Stimulated activated CD4-positive, alpha-beta T cell treated with anti-CD3 and anti-CD28 coated beads, TNF-alpha, amount 100 ng/mL, for 48 hours (primary cell): ENCODE data around the gene RASSF8.

ENCODE experiments used
- DNase-seq, 3 donors: peaks; one replicate each; pipeline ENCODE4 v3.0.0-alpha.2; 2020; ENCODE audit warnings: low read depth in 3 of 3

The RASSF8 gene

GRCh38 chr12:26124446-26125399 lies 166.2 kb downstream of the RASSF8 start, which contains the start of gene BHLHE41:
Gene BHLHE41, minus strand, starts transcription at chr12:26125037. Its CDS starts 258 bp downstream, at chr12:26124779.
- no peak for DNase-seq

- no peak for DNase-seq
Measured at GRCh38 chr12:26125400-26126339, 167.2 kb downstream of the RASSF8 start.

DNA sequence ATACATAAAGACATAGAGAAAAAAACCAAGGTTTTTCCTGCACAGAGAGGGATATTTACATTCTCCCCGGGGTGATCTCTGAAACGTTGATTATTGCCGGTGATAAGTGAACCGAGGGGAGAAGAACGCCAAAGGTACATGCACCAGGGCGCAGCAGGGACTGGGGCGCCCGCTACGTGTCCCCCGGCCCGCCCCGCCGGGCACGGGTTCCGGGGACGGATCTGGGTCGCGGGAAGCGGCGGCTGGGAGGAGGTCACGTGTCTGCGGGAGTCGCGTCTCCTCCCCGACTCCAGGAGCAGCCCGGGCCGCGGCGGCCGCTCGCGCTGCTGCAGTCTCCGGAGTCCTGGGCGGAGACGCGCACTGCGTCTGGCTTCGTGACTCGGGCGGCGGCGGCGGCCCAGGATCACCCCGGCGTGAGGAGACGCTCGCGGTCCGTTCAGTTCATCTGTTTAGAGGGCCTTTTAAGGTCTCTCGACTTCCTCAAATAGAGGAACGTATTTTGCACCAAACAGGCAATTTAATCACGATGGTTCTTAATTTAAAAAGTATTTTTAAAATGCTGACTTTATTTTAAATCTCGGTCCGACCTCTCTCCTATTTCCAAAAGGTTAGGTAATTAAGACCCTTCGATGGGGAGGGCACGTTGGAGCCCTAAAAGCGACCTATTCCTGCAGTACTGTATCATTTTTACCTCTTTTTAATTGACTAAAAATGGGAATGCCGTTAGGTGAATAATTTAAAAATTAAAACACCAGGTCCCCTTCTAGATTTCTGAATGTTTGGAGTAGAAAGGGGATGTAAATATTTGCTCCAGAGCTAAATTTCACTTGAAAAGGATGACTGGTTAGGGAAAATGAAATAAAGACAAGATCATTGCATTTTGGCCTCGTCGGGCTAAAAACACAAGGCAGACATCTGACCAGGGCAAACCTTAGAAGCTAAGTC lies 168.1 kb downstream of the RASSF8 start:
- DNase-seq = no peak

GRCh38 chr12:26127404-26127803 lies 168.9 kb downstream of the RASSF8 start:
- DNase-seq = no peak

DNA sequence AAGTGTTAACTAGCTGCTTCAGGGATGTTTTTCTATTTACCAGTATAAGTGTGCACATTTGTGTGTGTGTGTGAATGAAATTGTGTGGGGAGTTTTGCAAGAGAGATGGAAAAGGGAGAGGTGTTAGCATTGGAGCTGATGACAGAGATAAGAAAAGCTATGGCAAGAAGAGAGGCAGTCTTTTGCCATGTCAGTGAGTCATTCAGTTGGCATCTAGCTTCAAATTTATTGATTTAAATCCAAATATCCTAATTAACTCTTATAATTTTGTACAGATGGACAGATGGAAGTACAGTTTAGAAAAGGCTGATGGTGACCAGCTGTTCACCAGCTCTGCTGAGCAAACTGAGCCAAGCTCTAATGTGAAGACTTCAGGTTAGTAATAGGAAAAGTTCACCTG lies 169.7 kb downstream of the RASSF8 start:
- DNase-seq = no peak
